Keratinocyte (primary cell): ENCODE measurements around the gene XCL2.

Source experiments
- CTCF ChIP-seq, 3 experiments: IDR thresholded peaks in 1 of 3; conservative IDR thresholded peaks in 1 of 3; optimal IDR thresholded peaks in 1 of 3; 2 replicates in 2 of 3; 3 replicates in 1 of 3; pipeline versions ENCODE3 to v1.5.1; 2011; ENCODE audit warnings: low read length in 3 of 3, mild to moderate bottlenecking in 3 of 3, moderate library complexity in 2 of 3, control low read depth in 1 of 3, inconsistent platforms in 1 of 3; ENCODE audit not compliant: insufficient read depth in 2 of 3; ENCODE audit errors: extremely low read depth in 1 of 3
- EZH2 ChIP-seq: IDR thresholded peaks from one replicate; pipeline ENCODE4 v1.6.1; 2012; ENCODE audit warnings: inconsistent platforms, mild to moderate bottlenecking, low read length, moderate library complexity

DNA sequence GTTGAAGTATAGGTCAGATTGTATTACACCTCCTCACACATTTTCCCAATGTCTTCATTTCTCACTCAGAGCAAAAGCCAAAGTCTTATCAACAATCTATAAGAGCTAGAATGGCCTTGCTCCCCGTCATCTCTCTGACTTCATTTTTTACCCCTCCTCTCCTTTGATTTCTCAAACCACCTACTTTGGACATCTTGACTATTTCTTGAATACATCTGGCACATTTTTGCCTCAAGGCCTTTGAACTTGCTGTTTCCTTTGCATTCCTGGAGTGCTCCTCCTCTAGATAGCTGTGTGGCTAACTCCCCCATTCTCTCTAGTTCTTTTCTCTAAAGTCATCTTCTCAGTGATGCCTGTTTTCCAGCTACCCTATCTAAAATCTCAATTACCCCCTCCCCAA lies 7.2 kb upstream of the XCL2 start:
- no peak for TF ChIP-seq CTCF (optimal IDR thresholded peaks at IDR 0.05 in 1 of 3, IDR thresholded peaks at IDR 0.05 in 1 of 3, conservative IDR thresholded peaks at IDR 0.05 in 1 of 3; ENCODE audit: extremely low read depth in 1 of 3, insufficient read depth in 2 of 3, low read length in 3 of 3)
- TF ChIP-seq EZH2, result no peak
